Type B pancreatic cell (in vitro differentiated cells): ENCODE data around the gene EXOC3L4. TPM values are rescaled to one million over a fixed set of nuclear protein-coding genes. Genes with fewer than 3 reads are reported as not detected.
"Not testable (repeated sequence)": the region's sequence is repeated elsewhere in the genome, so short reads cannot be mapped to it uniquely, and the experiment has no call there.

Experiments used
- DNase-seq: peaks from one replicate; pipeline ENCODE4 v3.0.0; 2021; ENCODE audit warnings: mixed read lengths; ENCODE audit not compliant: unreplicated experiment; ENCODE audit errors: extremely low spot score
- H3K27ac Mint-ChIP-seq: 2 replicates; pipeline ENCODE4 v1.8.0; 2021; ENCODE audit warnings: mild to moderate bottlenecking, mixed read lengths
- H3K27me3 Mint-ChIP-seq: 2 replicates; pipeline ENCODE4 v1.8.0; 2021; ENCODE audit warnings: mixed read lengths
- H3K36me3 Mint-ChIP-seq: 2 replicates; pipeline ENCODE4 v1.8.0; 2021; ENCODE audit warnings: mixed read lengths
- H3K4me1 Mint-ChIP-seq: one replicate; pipeline ENCODE4 v1.8.0; 2021; ENCODE audit warnings: mixed read lengths; ENCODE audit not compliant: unreplicated experiment
- H3K4me3 Mint-ChIP-seq: 2 replicates; pipeline ENCODE4 v1.8.0; 2021; ENCODE audit warnings: mild to moderate bottlenecking, mixed read lengths
- H3K9me3 Mint-ChIP-seq: 2 replicates; pipeline ENCODE4 v1.8.0; 2021; ENCODE audit warnings: mixed read lengths
- total RNA-seq: library from RNA; stranded (reverse); gene quantifications from 2 replicates; pipeline ENCODE4 v1.2.1, GENCODE V29; 2021; ENCODE audit warnings: low replicate concordance
- TF ChIP-seq, protein P1 (sequence below): fragments of 200-600 bp; sonication (generic); conservative IDR thresholded peaks from 2 replicates; pipeline ENCODE4 v1.5.0; 2021; ENCODE audit warnings: antibody characterized with exemption, mild to moderate bottlenecking

Gene EXOC3L4
- total RNA-seq, 1 donor from 2014 or later, result 4.0 TPM

DNA sequence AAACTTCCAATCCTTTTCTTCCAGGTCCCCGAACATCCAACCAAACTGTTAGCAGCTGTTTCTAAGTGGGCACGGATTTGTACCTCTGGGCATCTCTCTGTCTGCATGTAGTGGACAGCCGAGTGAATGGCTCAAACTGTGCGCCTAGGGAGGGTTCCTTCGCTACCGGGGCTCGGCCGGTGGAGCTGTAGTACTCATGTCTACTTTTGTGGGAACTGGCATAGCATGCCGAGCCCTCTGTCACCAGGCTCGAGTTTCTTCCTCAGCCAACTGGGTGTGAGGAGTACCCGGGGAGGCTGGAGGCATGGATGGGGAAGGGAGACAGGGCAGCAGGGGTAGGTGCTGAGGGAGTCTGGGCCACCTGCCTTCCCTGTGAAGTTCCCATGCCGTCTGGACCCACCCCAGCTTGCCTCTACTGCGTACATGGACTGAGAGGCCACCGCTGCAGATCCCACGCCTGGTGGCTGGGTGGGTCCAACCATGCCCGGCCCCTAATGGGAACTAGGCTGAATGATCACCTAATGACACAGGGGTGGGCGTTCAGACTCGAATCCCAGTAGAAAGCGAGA, 51.7 kb downstream of the EXOC3L4 start:
- Mint-ChIP-seq H3K9me3 (no peaks in the 10 kb centered on the region), H3K27me3 (peaks cover 6% of the 10 kb centered on the region), H3K36me3 (no peaks in the 10 kb centered on the region), H3K27ac (no peak overlapping the region), H3K4me3 (no peak overlapping the region), H3K4me1 (peaks cover 15% of the 10 kb centered on the region)
- TF ChIP-seq, protein P1, sequence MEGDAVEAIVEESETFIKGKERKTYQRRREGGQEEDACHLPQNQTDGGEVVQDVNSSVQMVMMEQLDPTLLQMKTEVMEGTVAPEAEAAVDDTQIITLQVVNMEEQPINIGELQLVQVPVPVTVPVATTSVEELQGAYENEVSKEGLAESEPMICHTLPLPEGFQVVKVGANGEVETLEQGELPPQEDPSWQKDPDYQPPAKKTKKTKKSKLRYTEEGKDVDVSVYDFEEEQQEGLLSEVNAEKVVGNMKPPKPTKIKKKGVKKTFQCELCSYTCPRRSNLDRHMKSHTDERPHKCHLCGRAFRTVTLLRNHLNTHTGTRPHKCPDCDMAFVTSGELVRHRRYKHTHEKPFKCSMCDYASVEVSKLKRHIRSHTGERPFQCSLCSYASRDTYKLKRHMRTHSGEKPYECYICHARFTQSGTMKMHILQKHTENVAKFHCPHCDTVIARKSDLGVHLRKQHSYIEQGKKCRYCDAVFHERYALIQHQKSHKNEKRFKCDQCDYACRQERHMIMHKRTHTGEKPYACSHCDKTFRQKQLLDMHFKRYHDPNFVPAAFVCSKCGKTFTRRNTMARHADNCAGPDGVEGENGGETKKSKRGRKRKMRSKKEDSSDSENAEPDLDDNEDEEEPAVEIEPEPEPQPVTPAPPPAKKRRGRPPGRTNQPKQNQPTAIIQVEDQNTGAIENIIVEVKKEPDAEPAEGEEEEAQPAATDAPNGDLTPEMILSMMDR, result no peak
- DNase-seq, result no peak

DNA sequence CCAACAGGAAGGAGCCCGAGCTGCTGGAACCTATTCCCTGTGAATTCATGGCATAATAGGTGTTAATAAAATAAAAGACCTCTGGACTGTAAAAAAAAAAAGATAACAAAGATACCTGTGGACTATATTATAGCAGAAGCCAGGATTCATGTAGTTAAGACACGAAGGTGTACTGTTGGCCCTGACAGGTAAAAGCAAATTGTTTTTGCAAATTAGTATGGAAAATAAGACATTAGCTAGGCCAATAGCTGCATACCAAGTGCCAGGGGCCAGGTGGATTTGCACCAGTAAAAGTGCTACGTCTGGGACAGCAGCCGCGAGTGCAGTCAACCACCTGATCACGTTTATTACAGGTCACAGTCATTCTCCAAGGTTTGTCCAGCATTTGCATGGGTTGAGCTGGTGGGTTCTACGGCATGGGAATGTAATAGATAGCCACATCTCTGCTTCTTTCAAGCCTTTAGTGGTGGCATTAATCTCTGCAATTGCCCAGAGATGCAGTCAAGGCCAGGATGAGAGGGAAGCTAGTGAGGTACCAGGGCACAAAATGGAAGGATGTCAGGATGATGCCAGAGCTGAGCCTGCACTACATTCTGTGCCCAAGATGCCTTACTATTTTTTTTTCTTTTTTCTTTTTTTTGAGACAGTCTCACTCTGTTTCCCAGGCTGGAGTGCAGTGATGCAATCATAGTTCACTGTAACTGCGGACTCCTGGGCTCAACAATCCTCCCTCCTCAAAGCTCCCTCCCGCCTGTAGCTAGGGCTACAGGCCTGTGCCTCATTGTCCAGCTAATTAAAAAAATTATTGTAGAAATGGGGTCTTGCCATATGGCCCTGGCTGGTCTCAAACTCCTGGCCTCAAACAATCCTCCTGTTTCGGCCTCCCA, 55.1 kb downstream of the EXOC3L4 start:
- no peak for DNase-seq

DNA sequence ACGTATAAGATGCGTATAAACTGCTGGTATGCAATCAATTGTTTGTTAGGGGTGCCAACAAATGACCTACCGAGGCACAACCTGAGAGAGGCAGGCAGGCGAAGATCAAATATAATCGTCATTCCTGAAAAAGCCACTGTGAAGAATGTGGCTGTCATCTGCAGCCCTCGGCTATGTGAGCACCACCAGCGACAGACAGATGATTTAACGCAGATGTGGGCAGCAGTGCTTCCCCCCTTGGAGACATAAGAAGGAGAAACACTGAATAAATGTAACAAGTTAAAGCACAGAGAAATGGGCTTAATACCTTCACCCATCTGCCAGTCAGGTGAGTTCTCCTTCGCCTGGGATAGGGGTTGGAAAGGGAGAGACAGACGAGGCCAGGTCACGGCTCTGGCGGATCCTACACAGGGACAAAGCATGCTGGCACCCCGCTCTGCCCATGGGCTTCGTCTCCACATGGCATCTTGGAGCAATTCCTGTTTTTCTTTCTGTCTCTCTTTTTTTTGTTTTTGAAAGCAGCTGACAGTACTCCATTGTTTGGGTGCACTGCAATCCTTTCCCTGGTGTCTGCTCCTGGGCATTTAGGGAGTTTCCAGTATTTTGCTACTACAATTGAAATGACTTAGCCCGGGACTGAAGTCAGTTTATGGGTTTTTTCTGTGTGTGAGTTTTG, 56.9 kb downstream of the EXOC3L4 start:
- Mint-ChIP-seq H3K4me1 (peaks cover 5% of the 10 kb centered on the region), H3K27me3 (no peaks in the 10 kb centered on the region), H3K36me3 (no peaks in the 10 kb centered on the region), H3K4me3 (peak overlapping the region; percentile 9), H3K27ac (peak overlapping the region; percentile 15), H3K9me3 (no peaks in the 10 kb centered on the region)
- no peak for DNase-seq
- TF ChIP-seq, protein P1, result no peak

More for the DNA sequence above, 55.1 kb downstream of the EXOC3L4 start:
- Mint-ChIP-seq H3K4me1 (peaks cover 3% of the 10 kb centered on the region), H3K27me3 (no peaks in the 10 kb centered on the region), H3K27ac (no peak overlapping the region), H3K36me3 (no peaks in the 10 kb centered on the region), H3K9me3 (no peaks in the 10 kb centered on the region), H3K4me3 (no peak overlapping the region)
- TF ChIP-seq, protein P1, result no peak

DNA sequence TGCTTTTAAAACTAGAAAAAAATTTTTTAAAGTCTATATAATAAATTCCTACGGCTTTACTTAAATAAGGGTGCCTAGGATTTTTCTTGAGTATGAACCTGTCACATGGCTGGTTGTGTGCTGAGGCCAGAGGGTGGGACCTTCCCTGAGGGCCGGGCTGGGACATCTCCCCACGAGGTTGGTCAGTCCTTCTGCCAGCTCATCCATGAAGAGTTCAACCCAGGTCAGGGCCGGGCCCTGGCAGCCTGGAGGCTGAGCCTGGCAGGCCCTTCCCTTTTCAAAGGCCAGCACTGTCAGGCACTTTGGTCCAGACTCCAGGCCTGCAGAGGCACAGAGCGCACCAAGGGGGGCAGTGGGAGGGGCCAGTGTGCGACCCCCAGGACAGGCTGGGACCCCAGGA, 60.5 kb downstream of the EXOC3L4 start:
- H3K9me3 Mint-ChIP-seq, result no peaks in the 10 kb centered on the region
- TF ChIP-seq, protein P1, result no peak
- H3K4me3 Mint-ChIP-seq, result no peak overlapping the region
- no peaks in the 10 kb centered on the region for H3K36me3 Mint-ChIP-seq
- peaks cover 9% of the 10 kb centered on the region for H3K4me1 Mint-ChIP-seq
- no peak overlapping the region for H3K27ac Mint-ChIP-seq
- no peak for DNase-seq
- no peaks in the 10 kb centered on the region for H3K27me3 Mint-ChIP-seq

DNA sequence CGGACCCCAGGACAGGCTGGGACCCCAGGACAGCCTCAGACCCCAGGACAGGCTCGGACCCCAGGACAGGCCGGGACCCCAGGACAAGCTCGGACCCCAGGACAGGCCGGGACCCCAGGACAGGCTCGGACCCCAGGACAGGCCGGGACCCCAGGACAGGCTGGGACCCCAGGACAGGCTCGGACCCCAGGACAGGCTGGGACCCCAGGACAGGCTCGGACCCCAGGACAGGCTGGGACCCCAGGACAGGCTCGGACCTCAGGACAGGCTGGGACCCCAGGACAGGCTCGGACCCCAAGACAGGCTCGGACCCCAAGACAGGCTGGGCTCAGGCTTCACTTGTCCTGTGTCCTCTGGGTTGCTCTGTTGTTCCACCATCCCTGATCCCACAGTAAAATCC, 60.9 kb downstream of the EXOC3L4 start:
- not testable (repeated sequence) for H3K27me3 Mint-ChIP-seq, H3K9me3 Mint-ChIP-seq

More for the DNA sequence above, 60.9 kb downstream of the EXOC3L4 start:
- not testable (repeated sequence) for H3K36me3 Mint-ChIP-seq, H3K27ac Mint-ChIP-seq, H3K4me1 Mint-ChIP-seq, H3K4me3 Mint-ChIP-seq, DNase-seq
